CD4-positive, alpha-beta T cell treated with Interferon gamma for 1 hour (primary cell): ENCODE data around the gene OXTR.
"Not testable (repeated sequence)": the region's sequence is repeated elsewhere in the genome, so short reads cannot be mapped to it uniquely, and the experiment has no call there.

ENCODE experiments used
- DNase-seq: peaks from one replicate; pipeline ENCODE4 v3.0.0-alpha.2; 2020

The OXTR gene

DNA sequence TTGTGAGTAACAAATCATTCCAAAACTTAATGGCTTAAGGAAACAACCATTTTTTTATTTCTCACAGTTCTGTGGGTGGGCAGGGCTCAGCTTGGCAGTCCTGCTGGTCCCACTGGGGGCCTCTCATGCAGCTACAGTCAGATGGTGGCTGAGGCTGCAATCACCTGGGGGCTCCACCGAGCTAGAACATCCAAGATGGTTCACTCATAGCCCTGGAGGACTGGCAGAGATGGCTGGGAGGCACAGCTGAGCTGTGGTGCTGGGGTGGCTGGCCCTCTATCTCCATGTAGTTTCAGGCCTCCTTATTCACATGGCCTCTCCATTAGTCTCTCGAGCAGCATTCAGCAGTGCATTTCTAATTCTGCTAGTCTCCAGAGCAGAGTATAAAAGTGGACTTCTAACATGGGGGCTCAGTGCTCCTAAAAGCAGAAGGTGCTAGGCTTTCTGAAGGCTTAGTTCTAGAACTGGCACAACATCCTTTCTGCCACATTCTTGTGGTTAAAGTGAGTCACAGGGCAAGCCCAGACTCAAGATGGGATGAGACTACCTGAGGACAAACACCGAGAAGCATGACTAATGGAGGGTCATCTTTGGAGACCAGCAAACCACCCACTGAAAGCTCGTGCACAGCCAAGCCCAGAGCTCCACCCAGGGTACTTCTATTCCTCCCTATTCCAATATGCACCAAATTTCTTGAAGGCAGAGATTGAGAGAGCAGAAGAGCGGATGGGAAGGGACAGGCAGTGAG, 29.5 kb downstream of the OXTR start:
- DNase-seq = no peak

GRCh38 chr3:8738639-8739038, 30.8 kb downstream of the OXTR start:
- DNase-seq = no peak

DNA sequence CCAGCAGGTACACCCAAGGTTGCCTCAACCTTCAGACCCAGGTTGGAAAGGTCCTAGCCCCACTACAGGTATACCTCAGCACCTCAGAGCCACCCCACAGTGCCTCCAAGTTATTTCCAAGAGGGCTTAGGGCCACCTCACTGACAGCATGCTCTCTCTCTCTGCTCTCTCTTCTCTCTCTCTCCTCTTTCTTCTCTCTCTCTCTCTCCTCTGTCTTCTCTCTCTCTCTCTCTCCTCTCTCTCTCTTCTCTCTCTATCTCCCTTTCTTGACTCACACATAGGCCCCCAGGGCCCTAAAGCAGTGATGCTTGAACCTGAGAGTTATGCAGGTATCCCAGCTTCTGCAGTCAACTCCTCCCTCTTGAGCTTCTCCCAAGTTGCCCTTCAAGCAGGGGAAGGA, 31.6 kb downstream of the OXTR start:
- DNase-seq = no peak

- DNase-seq = no peak
Observed at GRCh38 chr3:8737301-8737700, 32.1 kb downstream of the OXTR start.

DNA sequence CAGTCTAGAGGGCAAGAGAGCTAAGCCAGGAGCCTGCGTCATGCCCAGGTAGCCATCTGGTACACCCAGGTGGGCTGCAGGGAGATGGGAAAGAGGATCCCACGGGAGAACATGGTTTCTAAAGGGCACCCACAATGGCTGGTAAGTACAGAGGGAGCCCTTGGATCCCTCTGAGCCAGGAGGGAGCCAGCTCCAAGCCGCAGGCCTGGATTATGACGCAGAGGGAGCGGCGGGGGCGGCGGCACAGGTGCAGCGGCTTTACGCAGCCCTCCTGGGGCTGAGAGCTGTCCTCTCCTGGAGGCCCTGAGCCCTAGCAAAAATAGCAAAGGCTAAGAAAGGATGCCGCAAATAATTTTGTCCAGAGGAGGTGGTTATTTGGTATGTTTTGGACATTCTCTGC, 33.0 kb downstream of the OXTR start:
- no peak for DNase-seq

GRCh38 chr3:8734908-8735307, 34.5 kb downstream of the OXTR start:
- DNase-seq = no peak

DNA sequence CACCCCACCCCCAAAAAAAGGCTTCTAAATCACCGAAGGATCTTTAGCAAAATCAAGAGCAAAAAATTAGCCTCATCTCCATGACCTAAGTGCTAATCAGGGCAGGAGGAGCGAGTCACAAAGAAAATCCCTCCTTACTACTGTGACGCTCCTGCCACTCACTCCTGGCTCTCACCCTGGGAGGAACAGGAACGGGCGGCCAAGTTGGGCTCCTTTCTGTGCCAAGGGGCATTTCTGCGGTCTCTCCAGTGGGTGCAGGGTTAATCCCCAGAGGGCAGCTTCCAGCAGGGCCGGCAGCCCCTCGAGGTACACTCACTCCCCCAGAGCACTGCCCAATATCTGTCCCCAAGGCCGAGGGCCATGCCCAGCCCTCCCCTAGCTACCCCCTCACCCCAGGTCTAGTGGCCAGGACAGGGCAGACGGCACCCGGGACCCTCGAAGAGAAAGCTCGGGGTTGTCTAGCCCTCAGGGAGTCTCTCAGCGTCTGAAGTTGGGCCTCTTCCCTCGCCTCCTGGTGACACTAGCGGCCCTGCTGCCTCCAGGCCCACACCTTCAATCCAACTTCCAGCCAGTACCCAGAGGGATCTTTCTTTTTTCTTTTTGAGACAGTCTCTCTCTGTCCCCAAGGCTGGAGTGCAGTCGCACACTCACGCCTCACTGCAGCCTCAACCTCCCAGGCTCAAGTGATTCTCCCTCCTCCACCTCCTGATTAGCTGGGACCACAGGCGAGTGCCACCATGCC, 35.1 kb downstream of the OXTR start:
- no peak for DNase-seq

GRCh38 chr3:8733332-8734094, 35.9 kb downstream of the OXTR start, which contains the start of gene CAV3:
Gene CAV3, plus strand, starts transcription at chr3:8733802. Its CDS starts 75 bp downstream, at chr3:8733877.
- DNase-seq = no peak

- DNase-seq = no peak
Observed at GRCh38 chr3:8732413-8732812, 37.0 kb downstream of the OXTR start.

- DNase-seq = no peak
Observed at GRCh38 chr3:8730656-8731055, 38.8 kb downstream of the OXTR start.

DNA sequence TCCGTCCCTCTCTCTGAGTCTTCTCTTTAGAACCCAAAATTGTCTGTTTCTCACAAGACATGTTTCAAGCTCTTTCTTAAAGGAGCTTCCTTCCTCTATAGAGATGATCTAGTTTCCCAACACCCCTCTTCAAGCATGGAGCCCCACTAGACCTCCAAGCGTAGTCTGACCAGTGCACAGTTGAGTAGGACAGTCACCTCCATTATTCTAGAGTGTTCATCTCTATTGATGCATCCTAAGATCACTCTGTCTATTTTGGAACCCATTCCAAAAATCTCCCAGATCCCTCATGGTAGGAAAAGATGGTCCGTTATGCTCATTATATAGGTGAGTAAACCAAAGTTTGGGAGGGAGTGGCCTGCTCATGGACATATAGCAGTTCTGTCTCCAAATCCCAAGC, 39.9 kb downstream of the OXTR start:
- no peak for DNase-seq

DNA sequence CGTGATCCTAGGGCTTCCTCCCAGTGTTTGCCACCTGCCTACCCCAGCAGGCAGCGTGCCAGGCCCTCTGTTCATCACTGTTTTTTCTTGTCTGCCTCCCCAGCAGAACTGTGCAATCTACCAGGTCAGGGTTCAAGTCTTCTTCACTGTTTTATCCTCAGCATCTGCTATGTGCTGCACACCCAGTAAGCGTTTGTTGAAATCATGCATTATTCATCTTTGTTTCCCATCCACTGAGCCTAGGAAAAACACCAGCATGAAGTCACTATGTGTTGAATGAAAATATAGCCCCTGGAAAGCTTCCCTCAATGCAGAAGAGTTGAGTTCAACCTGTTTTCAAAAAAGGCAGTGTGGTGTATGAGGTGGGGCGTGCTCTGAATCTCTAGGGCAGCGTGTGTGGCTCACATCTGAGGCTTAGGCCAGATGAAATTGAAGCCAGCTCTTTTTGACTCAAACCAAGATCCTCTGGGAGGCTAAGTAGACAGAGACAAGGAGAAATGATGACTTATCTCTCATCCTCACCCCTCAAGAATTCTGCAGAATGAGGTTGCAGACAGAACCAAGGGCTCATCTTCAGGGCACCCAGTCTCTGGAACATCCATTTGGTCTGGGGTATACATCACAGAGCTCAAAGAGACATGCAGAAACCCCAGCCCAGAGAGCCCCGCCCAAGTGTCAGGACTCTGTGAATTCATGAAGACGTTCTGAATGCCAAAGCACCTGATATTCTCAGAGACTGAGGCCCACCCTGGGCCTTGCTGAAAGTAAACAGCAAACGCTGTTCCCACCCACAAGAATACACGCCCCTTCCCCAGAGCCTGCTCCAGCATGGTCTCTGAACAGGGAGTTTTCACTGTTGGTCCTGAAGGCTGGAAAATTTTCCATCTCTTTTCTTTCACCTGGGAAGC, 41.6 kb downstream of the OXTR start:
- no peak for DNase-seq

DNA sequence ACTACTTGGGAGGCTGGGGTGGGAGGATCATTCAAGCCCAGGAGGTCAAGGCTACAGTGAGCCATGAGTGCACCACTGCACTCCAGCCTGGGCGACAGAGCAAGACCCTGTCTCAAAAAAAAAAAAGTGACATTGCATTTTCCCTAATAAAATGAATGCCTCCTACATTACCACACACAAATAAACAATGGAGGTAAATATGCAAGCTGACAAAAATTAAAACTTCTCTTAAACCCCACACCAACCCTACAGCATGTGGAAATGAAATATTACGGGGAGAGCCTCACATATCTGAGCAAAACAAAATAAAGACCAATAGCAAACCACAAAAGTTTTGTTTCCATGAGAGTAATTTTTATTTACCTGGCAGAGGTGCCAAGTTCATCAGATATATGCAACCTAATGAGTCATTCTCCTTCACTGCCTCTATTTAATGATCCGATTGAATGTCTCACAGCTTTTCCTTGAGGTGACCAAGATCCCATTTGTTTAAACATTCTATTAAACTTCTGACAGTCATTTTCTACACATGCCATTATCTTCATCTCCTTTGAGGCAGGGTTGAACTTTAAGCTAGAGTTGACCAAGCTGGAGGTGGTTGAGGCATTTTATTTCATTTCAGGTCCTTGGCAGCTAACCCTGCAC, 45.2 kb downstream of the OXTR start:
- DNase-seq = no peak

- DNase-seq = no peak
Observed at GRCh38 chr3:8723612-8724011, 45.8 kb downstream of the OXTR start.

- no peak for DNase-seq
Observed at GRCh38 chr3:8722808-8723207, 46.6 kb downstream of the OXTR start.

GRCh38 chr3:8715757-8716156, 53.7 kb downstream of the OXTR start:
- DNase-seq = not testable (repeated sequence)

- no peak for DNase-seq
Observed at GRCh38 chr3:8713901-8714759, 55.3 kb downstream of the OXTR start.

GRCh38 chr3:8712908-8713255, 56.5 kb downstream of the OXTR start:
- DNase-seq = no peak

- DNase-seq = no peak
Observed at GRCh38 chr3:8712045-8712907, 57.1 kb downstream of the OXTR start.
